ENCODE results near the gene SRGAP2C. TPM values are rescaled to one million over a fixed set of nuclear protein-coding genes. Genes with fewer than 3 reads are reported as not detected.
"Not testable (repeated sequence)": the region's sequence is repeated elsewhere in the genome, so short reads cannot be mapped to it uniquely, and the experiment has no call there.

SRGAP2C gene
- total and polyA plus RNA-seq, 11 donors: 2.2 to 23.2 (median 7.7) TPM

DNA sequence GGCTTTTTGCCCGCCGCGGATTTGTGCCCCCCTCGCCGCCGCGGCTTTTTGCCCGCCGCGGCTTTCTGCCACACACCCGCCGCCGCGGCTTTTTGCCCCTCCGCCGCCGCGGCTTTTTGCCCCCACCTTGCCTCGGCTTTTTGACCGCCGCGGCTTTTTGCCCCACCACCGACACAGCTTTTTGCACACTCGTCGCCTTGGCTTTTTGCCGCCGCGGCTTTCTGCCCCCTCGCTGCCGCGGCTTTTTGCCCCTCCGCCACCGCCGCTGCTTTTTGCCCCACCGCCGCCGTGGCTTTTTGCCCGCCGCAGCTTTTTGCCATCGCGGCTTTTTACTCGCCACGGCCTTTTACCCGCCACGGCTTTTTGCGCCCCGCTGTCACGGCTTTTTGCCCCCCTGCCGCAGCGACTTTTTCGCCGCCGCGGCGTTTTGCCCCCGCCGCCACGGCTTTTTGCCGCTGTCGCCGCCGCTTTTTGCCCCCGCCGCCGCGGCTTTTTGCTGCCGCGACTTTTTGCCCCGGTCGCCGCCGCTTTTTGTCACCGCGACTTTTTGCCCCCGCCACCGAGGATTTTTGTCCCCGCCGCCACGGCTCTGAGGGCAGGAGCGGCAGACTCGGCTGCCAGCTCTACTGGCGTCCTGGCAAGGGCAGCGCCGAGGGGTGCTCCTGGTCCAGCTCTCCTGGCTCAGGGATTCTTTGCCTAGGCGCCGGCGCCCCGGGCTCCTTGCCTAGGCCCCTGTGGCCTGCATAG is 211.7 kb downstream of the SRGAP2C start:
- H3K36me3 ChIP-seq; H3K4me1 ChIP-seq; ATAC-seq; H3K9me3 ChIP-seq; H3K27me3 ChIP-seq; intact Hi-C loops (cut with DNase I): not testable (repeated sequence)
- WGBS, 4 donors: 5 to 9% (median 6%) methylated on average over 73 to 78 of the region's 88 CpGs
- Histone ChIP-seq H3K27ac (peak overlapping the region in 8 of 12 donors; percentile 34 to 69 (median 60)), H3K4me3 (peak overlapping the region; percentile 20 to 69 (median 58))
- DNase-seq: peak; percentile 20 to 76 (median 43)
- TF ChIP-seq, protein P1, sequence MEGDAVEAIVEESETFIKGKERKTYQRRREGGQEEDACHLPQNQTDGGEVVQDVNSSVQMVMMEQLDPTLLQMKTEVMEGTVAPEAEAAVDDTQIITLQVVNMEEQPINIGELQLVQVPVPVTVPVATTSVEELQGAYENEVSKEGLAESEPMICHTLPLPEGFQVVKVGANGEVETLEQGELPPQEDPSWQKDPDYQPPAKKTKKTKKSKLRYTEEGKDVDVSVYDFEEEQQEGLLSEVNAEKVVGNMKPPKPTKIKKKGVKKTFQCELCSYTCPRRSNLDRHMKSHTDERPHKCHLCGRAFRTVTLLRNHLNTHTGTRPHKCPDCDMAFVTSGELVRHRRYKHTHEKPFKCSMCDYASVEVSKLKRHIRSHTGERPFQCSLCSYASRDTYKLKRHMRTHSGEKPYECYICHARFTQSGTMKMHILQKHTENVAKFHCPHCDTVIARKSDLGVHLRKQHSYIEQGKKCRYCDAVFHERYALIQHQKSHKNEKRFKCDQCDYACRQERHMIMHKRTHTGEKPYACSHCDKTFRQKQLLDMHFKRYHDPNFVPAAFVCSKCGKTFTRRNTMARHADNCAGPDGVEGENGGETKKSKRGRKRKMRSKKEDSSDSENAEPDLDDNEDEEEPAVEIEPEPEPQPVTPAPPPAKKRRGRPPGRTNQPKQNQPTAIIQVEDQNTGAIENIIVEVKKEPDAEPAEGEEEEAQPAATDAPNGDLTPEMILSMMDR (IDR thresholded peaks at IDR 0.05): peak in 1 of 12 donors; percentile 15

DNA sequence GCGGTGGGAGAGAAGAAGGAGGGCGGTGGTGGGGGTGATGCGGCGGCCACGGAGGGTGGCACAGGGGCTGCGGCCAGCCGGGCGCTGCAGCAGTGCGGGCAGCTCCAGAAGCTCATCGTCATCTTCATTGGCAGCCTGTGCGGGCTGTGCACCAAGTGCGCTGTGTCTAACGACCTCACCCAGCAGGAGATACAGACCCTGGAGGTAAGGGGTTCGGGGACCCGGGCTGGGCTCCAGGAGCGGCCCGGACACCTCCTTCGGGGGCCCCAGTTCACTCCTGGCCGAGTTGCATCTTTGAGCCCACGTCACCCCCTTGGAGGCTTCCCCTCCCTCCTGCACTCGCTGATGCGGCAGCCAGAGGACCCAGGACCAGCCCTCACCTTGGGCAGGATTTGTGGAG is 212.3 kb downstream of the SRGAP2C start:
- H3K36me3 ChIP-seq; intact Hi-C loops (cut with DNase I); H3K27me3 ChIP-seq; ATAC-seq; DNase-seq; H3K9me3 ChIP-seq; H3K4me1 ChIP-seq: not testable (repeated sequence)
- WGBS, 4 donors: 42 to 80% (median 54%) methylated on average over 1 to 20 of the region's 22 CpGs; no CpG with 5 or more reads in 1 of the 4 donors
- Histone ChIP-seq H3K27ac (peak overlapping the region in 6 of 12 donors; percentile 54 to 69 (median 64)), H3K4me3 (peak overlapping the region; percentile 20 to 69 (median 58))

DNA sequence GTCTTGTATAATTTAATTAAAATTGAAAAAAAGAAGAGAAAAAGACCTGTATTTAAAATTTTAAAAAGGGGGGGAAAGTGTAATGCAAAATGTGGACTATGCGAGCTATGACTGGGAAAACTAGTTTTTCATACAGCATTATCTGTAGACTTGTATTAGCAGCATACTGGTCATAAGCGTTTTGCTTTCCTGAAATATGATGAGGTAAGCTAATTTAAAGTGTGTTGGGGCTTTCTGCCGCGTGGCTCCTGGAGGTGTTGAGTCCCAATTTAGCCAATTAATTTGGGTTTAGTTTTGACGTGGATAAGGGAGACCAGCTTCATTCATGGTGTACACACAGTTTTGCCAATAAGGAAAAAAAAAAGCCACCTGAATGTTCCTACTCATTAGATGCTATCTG is 214.4 kb downstream of the SRGAP2C start:
- intact Hi-C loops (cut with DNase I); H3K36me3 ChIP-seq: not testable (repeated sequence)
- WGBS, 4 donors: 67 to 98% (median 86%) methylated on average over 4 to 5 of the region's 5 CpGs

DNA sequence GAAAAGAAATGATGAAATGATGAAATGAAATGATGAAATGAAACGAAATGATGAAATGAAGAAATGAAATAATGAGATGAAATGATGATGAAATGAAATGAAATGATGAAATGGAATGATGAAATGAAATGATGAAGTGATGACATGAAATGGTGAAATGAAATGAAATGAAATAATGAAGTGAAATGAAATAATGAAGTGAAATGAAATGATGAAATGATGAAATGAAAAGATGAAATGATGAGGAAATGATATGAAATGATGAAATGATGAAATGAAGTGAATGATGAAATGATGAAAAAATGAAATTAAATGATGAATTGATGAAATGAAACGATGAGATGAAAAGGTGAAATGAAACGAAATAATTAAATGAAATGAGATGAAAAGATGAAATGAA is 215.3 kb downstream of the SRGAP2C start:
- WGBS, 4 donors: 93 to 96% (median 94%) methylated on average over 3 of the region's 3 CpGs
- H3K27me3 ChIP-seq; DNase-seq; H3K36me3 ChIP-seq; H3K4me3 ChIP-seq; intact Hi-C loops (cut with DNase I); H3K4me1 ChIP-seq; ATAC-seq; H3K27ac ChIP-seq; H3K9me3 ChIP-seq: not testable (repeated sequence)

More for the DNA sequence above, 214.4 kb downstream of the SRGAP2C start:
- H3K4me1 ChIP-seq, H3K9me3 ChIP-seq, H3K4me3 ChIP-seq, H3K27me3 ChIP-seq, DNase-seq, H3K27ac ChIP-seq, ATAC-seq: not testable (repeated sequence)

DNA sequence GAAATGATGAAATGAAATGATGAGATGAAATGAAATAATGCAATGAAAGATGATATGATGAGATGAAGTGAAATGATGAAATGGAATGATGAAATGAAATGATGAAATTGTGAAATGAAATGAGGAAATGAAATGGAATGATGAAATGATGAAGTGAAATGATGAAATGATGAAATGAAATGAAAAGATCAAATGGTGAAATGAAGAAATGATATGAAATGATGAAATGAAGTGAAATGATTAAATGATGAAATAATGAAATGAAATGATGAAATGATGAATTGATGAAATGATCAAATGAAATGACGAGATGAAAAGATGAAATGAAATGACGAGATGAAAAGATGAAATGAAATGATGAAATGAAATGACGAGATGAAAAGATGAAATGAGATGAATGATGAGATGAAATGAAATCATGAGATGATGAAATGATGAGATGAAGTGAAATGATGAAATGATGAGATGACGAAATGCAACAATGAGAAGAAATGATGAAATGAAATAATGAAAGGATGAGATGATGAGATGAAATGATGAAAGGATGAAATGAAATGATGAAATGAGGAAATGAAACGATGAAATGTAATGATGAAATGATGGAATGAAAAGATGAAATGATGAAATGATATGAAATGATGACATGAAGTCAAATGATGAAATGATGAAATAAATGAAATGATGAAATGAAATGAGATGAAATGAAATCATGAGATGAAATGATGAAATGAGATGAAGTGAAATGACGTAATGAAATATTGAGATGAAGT is 216.0 kb downstream of the SRGAP2C start:
- ATAC-seq; H3K4me1 ChIP-seq; DNase-seq; H3K4me3 ChIP-seq; intact Hi-C loops (cut with DNase I); H3K27me3 ChIP-seq; H3K36me3 ChIP-seq; H3K27ac ChIP-seq; H3K9me3 ChIP-seq: not testable (repeated sequence)
- WGBS, 4 donors: 76 to 91% (median 87%) methylated on average over 6 of the region's 6 CpGs

DNA sequence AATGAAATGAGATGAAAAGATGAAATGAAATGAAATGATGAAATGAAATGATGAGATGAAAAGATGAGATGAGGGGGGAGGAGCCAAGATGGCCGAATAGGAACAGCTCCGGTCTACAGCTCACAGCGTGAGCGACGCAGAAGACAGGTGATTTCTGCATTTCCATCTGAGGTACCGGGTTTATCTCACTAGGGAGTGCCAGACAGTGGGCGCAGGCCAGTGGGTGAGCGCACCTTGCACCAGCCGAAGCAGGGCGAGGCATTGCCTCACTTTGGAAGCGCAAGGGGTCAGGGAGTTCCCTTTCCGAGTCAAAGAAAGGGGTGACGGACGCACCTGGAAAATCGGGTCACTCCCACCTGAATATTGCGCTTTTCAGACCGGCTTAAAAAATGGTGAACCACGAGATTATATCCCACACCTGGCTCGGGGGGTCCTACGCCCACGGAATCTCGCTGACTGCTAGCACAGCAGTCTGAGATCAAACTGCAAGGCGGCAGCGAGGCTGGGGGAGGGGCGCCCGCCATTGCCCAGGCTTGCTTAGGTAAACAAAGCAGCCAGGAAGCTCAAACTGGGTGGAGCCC is 216.7 kb downstream of the SRGAP2C start:
- ATAC-seq; H3K4me1 ChIP-seq; H3K9me3 ChIP-seq; H3K4me3 ChIP-seq; H3K27ac ChIP-seq; H3K36me3 ChIP-seq; DNase-seq; intact Hi-C loops (cut with DNase I); H3K27me3 ChIP-seq: not testable (repeated sequence)
- 72 to 76% (median 75%) methylated on average over 22 to 26 of the region's 26 CpGs for WGBS, 4 donors

DNA sequence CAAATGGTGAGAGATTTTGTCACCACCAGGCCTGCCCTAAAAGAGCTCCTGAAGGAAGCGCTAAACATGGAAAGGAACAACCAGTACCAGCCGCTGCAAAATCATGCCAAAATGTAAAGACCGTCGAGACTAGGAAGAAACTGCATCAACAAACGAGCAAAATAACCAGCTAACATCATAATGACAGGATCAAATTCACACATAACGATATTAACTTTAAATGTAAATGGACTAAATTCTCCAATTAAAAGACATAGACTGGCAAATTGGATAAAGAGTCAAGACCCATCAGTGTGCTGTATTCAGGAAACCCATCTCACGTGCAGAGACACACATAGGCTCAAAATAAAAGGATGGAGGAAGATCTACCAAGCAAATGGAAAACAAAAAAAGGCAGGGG is 218.5 kb downstream of the SRGAP2C start:
- H3K4me3 ChIP-seq; H3K27me3 ChIP-seq; DNase-seq; H3K9me3 ChIP-seq; H3K4me1 ChIP-seq; H3K36me3 ChIP-seq; intact Hi-C loops (cut with DNase I); ATAC-seq; H3K27ac ChIP-seq: not testable (repeated sequence)
- 94 to 98% (median 97%) methylated on average over 6 of the region's 7 CpGs for whole genome bisulfite sequencing, 4 donors
